Head of caudate nucleus (tissue), 42 donors: ENCODE data around the gene TMEM182.

ENCODE experiments used
- DNase-seq, 42 donors: peaks; one replicate each; pipeline versions ENCODE4 v3.0.0 to v3.0.0-alpha.2; 2020 to 2021; ENCODE audit warnings: mixed read lengths in 7 of 42
- intact Hi-C: fragments of 100-400 bp; cut with DNase I; formaldehyde crosslinking; loops from one replicate; pipeline ENCODE4 v1.15.0; 2022

The TMEM182 gene

GRCh38 chr2:102841107-102841840, 79.4 kb downstream of the TMEM182 start:
- peak; percentile 29 to 88 (median 70) for DNase-seq
- intact Hi-C loops: no loop called here

- DNase-seq: no peak
- intact Hi-C loops: no loop called here
These were observed 82.1 kb downstream of the TMEM182 start for GRCh38 chr2:102843764-102844443.

GRCh38 chr2:102844911-102845310, 83.1 kb downstream of the TMEM182 start:
- peak in 7 of 42 donors; percentile 20 to 66 (median 37) for DNase-seq
- intact Hi-C loops: no loop called here

- intact Hi-C loops: no loop called here
- DNase-seq: peak; percentile 67 to 94 (median 83)
These were observed 86.6 kb downstream of the TMEM182 start for GRCh38 chr2:102848366-102848839.

- DNase-seq: no peak
- intact Hi-C loops: no loop called here
These were observed 89.1 kb downstream of the TMEM182 start for GRCh38 chr2:102850888-102851287.

- intact Hi-C loops: no loop called here
These were observed 91.0 kb downstream of the TMEM182 start for GRCh38 chr2:102852867-102853266.

More at GRCh38 chr2:102852867-102853266, 91.0 kb downstream of the TMEM182 start:
- DNase-seq: no peak
